ENCODE results near the gene TBX1. TPM values are rescaled to one million over a fixed set of nuclear protein-coding genes. Genes with fewer than 3 reads are reported as not detected.

TBX1 gene
- total and polyA plus RNA-seq, 2 of the 13 experiments (the other 11 are each of a cell fraction or from before 2014, with no cell fraction given) = not detected

- no peaks in the 10 kb centered on the region for H3K9me3 ChIP-seq (ENCODE audit: low read length)
- peaks cover 33% of the 10 kb centered on the region for H3K4me1 ChIP-seq (ENCODE audit: insufficient read depth, low read length)
- ATAC-seq (no peak), DNase-seq (ENCODE audit: low spot score) (no peak), FAIRE-seq (no peak)
- H3K79me2 ChIP-seq (ENCODE audit: insufficient read depth, low read length) = no peaks in the 10 kb centered on the region
- intact Hi-C loops (cut with micrococcal nuclease; ENCODE audit: unreplicated experiment) = loop anchor here (5.0 kb wide), 1 partner anchor 50 kb away; no protein-coding TSS in a partner anchor
- H3K4me2 ChIP-seq (ENCODE audit: low read depth, low read length) = no peak overlapping the region
- H3K9ac ChIP-seq (ENCODE audit: insufficient read depth, low read depth, low read length) = no peak overlapping the region
- ChIA-PET POLR2A (no interaction called here), CTCF (ENCODE audit: low intra/inter-chr PET ratio, low total read pairs) (no interaction called here)
- peaks cover 3% of the 10 kb centered on the region; the same call in 1 of the 2 replicates for H4K20me1 ChIP-seq (ENCODE audit: insufficient read depth, low read length)
- WGBS (ENCODE audit: low lambda C conversion rate) = 56% methylated on average over 5 of the region's 10 CpGs
- no peaks in the 10 kb centered on the region for H3K36me3 ChIP-seq (replicated peaks in 1 of 2; ENCODE audit: control insufficient read depth in 1 of 2, insufficient read depth in 2 of 2, low read length in 2 of 2)
- H3K4me3 ChIP-seq (replicated peaks in 1 of 3; ENCODE audit: insufficient read depth in 1 of 3, low read depth in 2 of 3, low read length in 3 of 3) = no peak overlapping the region
- no peak overlapping the region for H3K27ac ChIP-seq (ENCODE audit: extremely low read length, insufficient read depth, low read length)
- peak; percentile 90 for TF ChIP-seq ZNF263 (CRISPR knock-in tag; IDR thresholded peaks at IDR 0.05)
- TF ChIP-seq THAP9 (CRISPR knock-in tag; IDR thresholded peaks at IDR 0.05; ENCODE audit: borderline replicate concordance) = no peak
- no peak for TF ChIP-seq ZNF790 (CRISPR knock-in tag; IDR thresholded peaks at IDR 0.05; ENCODE audit: borderline replicate concordance)
- no peak for TF ChIP-seq FOXK1 (CRISPR knock-in tag; IDR thresholded peaks at IDR 0.05; ENCODE audit: borderline replicate concordance, low read depth)
- no peak for TF ChIP-seq ZNF678 (CRISPR knock-in tag; IDR thresholded peaks at IDR 0.05)
- no peak for TF ChIP-seq ZNF746 (CRISPR knock-in tag; IDR thresholded peaks at IDR 0.05)
- TF ChIP-seq POLR2AphosphoS2 (IDR thresholded peaks at IDR 0.05; ENCODE audit: low read depth, low read length) = no peak
- no peak for TF ChIP-seq ZNF501 (CRISPR knock-in tag; IDR thresholded peaks at IDR 0.05)
- no peak overlapping the region for H2AFZ ChIP-seq (ENCODE audit: low read length)
- no TSS peak for BruUV-seq (replicated peaks)
- in situ Hi-C loops (cut with HindIII; ENCODE audit: extremely low pct_ligation_motif_present, low pct_unique_long_range_greater_than_20kb) = loop anchor here (5.0 kb wide), 1 partner anchor 170 kb away; no protein-coding TSS in a partner anchor
- H3K27me3 ChIP-seq (ENCODE audit: control insufficient read depth in 1 of 2, insufficient read depth in 2 of 2, low read length in 2 of 2) = peaks cover 10 to 73% of the 10 kb centered on the region in 2 experiments
Observed at GRCh38 chr22:19732403-19733113, 28.0 kb upstream of the TBX1 start.
